HG03135 (cell line): ENCODE measurements around the gene PACRG.

Experiments used
- ATAC-seq: cut with Tn5 transposase; IDR thresholded peaks from one replicate; pipeline ENCODE4 v1.9.1; 2021; ENCODE audit warnings: mild to moderate bottlenecking, moderate library complexity; ENCODE audit not compliant: unreplicated experiment

PACRG gene

GRCh38 chr6:163165922-163166321 is 438.1 kb downstream of the PACRG start:
- no peak for ATAC-seq

GRCh38 chr6:163166507-163166906 is 438.7 kb downstream of the PACRG start:
- no peak for ATAC-seq

GRCh38 chr6:163169521-163169920 is 441.7 kb downstream of the PACRG start:
- ATAC-seq: no peak

- no peak for ATAC-seq
These were observed 442.6 kb downstream of the PACRG start for GRCh38 chr6:163170294-163170883.

- ATAC-seq: no peak
These were observed 446.0 kb downstream of the PACRG start for GRCh38 chr6:163173741-163174140.

- ATAC-seq: no peak
These were observed 447.5 kb downstream of the PACRG start for GRCh38 chr6:163175301-163175700.

GRCh38 chr6:163176097-163176496 is 448.3 kb downstream of the PACRG start:
- no peak for ATAC-seq

- ATAC-seq: no peak
These were observed 449.2 kb downstream of the PACRG start for GRCh38 chr6:163177007-163177406.

GRCh38 chr6:163177892-163178420 is 450.2 kb downstream of the PACRG start:
- ATAC-seq: no peak

- no peak for ATAC-seq
These were observed 451.3 kb downstream of the PACRG start for GRCh38 chr6:163179061-163179460.

- no peak for ATAC-seq
These were observed 451.9 kb downstream of the PACRG start for GRCh38 chr6:163179721-163180120.

- ATAC-seq: no peak
These were observed 453.2 kb downstream of the PACRG start for GRCh38 chr6:163180874-163181541.

GRCh38 chr6:163181666-163182180 is 453.9 kb downstream of the PACRG start:
- no peak for ATAC-seq

GRCh38 chr6:163182696-163183095 is 454.9 kb downstream of the PACRG start:
- ATAC-seq: no peak

- ATAC-seq: no peak
These were observed 456.0 kb downstream of the PACRG start for GRCh38 chr6:163183806-163184205.

- no peak for ATAC-seq
These were observed 458.0 kb downstream of the PACRG start for GRCh38 chr6:163185744-163186143.

GRCh38 chr6:163186527-163186926 is 458.8 kb downstream of the PACRG start:
- ATAC-seq: no peak

GRCh38 chr6:163187201-163187600 is 459.4 kb downstream of the PACRG start:
- no peak for ATAC-seq

- ATAC-seq: no peak
These were observed 459.8 kb downstream of the PACRG start for GRCh38 chr6:163187606-163188005.

- ATAC-seq: no peak
These were observed 461.0 kb downstream of the PACRG start for GRCh38 chr6:163188746-163189145.

GRCh38 chr6:163189609-163190008 is 461.8 kb downstream of the PACRG start:
- ATAC-seq: no peak

- no peak for ATAC-seq
These were observed 463.0 kb downstream of the PACRG start for GRCh38 chr6:163190786-163191185.
